ENCODE measurements around the gene KIF26B. TPM values are rescaled to one million over a fixed set of nuclear protein-coding genes. Genes with fewer than 3 reads are reported as not detected.
"Not testable (repeated sequence)": the region's sequence is repeated elsewhere in the genome, so short reads cannot be mapped to it uniquely, and the experiment has no call there.

KIF26B gene
- total RNA-seq, 4 donors from 2014 or later = 0.20 to 0.79 (median 0.41) TPM; not detected in 1

GRCh38 chr1:245663841-245664240 is 509.1 kb downstream of the KIF26B start:
- in situ Hi-C loops (cut with MboI; ENCODE audit: low pct_ligation_motif_present in 1 of 4, low pct_unique_long_range_greater_than_20kb in 1 of 4, low sequenced_read_pairs in 3 of 4) (no loop called here), intact Hi-C loops (cut with DNase I; ENCODE audit: low total_unique reads) (no loop called here)
- TF ChIP-seq EP300 (IDR thresholded peaks at IDR 0.05; ENCODE audit: low read depth) (no peak), POLR2A (IDR thresholded peaks at IDR 0.05) (no peak), POLR2AphosphoS5 (IDR thresholded peaks at IDR 0.05) (no peak), CTCF (IDR thresholded peaks at IDR 0.05) (no peak)
- no peaks in the 10 kb centered on the region for H3K27me3 ChIP-seq
- no peak overlapping the region for H3K4me3 ChIP-seq
- DNase-seq = no peak
- H3K4me1 ChIP-seq = no peaks in the 10 kb centered on the region
- 81 to 96% methylated on average over 5 to 8 of the region's 8 CpGs for WGBS, 2 donors (ENCODE audit: low coverage in 1 of 2)
- no peak overlapping the region for H3K27ac ChIP-seq
- no peaks in the 10 kb centered on the region for H3K36me3 ChIP-seq
- no peaks in the 10 kb centered on the region for H3K9me3 ChIP-seq

DNA sequence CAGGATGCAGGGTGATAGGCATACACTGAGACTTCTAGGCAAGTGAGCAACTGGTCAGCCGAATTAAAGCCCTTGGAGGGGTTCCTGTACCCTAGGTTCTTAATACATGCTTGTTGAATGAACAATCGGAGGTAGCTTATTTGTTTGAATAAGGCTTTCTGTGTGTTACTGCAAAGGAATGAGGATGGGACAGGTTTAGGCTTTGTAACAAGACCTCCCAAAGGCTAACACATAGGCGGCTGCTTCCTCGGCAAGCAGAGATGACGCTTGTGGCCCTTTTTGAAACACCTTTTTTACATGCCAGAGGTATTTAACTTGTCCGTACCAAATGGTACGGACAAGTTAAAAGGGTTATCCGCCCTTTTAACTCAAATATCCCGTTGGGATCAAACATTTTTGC is 511.6 kb downstream of the KIF26B start:
- H3K27me3 ChIP-seq = no peaks in the 10 kb centered on the region
- WGBS, 2 donors (ENCODE audit: low coverage in 1 of 2) = 75 to 92% methylated on average over 2 to 9 of the region's 9 CpGs
- intact Hi-C loops (cut with DNase I; ENCODE audit: low total_unique reads) = no loop called here
- TF ChIP-seq POLR2AphosphoS5 (IDR thresholded peaks at IDR 0.05) (no peak), POLR2A (IDR thresholded peaks at IDR 0.05) (no peak), CTCF (IDR thresholded peaks at IDR 0.05) (no peak), EP300 (IDR thresholded peaks at IDR 0.05; ENCODE audit: low read depth) (no peak)
- H3K27ac ChIP-seq = no peak overlapping the region
- H3K36me3 ChIP-seq = no peaks in the 10 kb centered on the region
- no peaks in the 10 kb centered on the region for H3K4me1 ChIP-seq
- in situ Hi-C loops (cut with MboI; ENCODE audit: low pct_ligation_motif_present in 1 of 4, low pct_unique_long_range_greater_than_20kb in 1 of 4, low sequenced_read_pairs in 3 of 4) = no loop called here
- H3K9me3 ChIP-seq = no peaks in the 10 kb centered on the region
- no peak for DNase-seq
- H3K4me3 ChIP-seq = no peak overlapping the region

DNA sequence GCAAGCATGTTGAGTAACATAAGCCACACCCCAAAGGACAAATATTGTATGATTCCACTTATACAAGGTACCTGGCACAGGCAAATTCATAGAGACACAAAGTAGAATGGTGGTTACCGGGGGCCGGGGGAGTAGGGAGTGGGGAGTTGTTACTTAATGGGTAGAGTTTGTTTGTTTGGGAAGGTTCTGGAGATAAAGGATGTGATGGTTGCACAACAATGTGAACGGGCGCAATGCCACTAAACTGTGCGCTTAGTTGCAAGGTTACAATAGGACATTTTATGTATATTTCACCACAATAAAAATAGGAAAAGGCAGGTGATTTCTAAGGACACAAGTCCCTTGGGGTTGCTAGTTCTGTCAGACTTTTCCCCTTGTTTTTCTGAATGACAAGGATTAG is 516.6 kb downstream of the KIF26B start:
- no peaks in the 10 kb centered on the region for H3K27me3 ChIP-seq
- no peak overlapping the region for H3K27ac ChIP-seq
- no peak overlapping the region for H3K4me3 ChIP-seq
- in situ Hi-C loops (cut with MboI; ENCODE audit: low pct_ligation_motif_present in 1 of 4, low pct_unique_long_range_greater_than_20kb in 1 of 4, low sequenced_read_pairs in 3 of 4) (loop anchor here in 1 of 4 donors (10.0 kb wide), 1 partner anchor 57 kb away; no protein-coding TSS in a partner anchor), intact Hi-C loops (cut with DNase I; ENCODE audit: low total_unique reads) (no loop called here)
- no peaks in the 10 kb centered on the region for H3K36me3 ChIP-seq
- 94 to 97% methylated on average over 5 of the region's 5 CpGs for WGBS, 2 donors (ENCODE audit: low coverage in 1 of 2)
- H3K4me1 ChIP-seq = no peaks in the 10 kb centered on the region
- TF ChIP-seq POLR2A (IDR thresholded peaks at IDR 0.05) (no peak), EP300 (IDR thresholded peaks at IDR 0.05; ENCODE audit: low read depth) (no peak), POLR2AphosphoS5 (IDR thresholded peaks at IDR 0.05) (no peak), CTCF (IDR thresholded peaks at IDR 0.05) (no peak)
- DNase-seq = no peak
- H3K9me3 ChIP-seq = no peaks in the 10 kb centered on the region

- no peaks in the 10 kb centered on the region for H3K4me1 ChIP-seq
- H3K27me3 ChIP-seq = no peaks in the 10 kb centered on the region
- TF ChIP-seq CTCF (IDR thresholded peaks at IDR 0.05) (no peak), EP300 (IDR thresholded peaks at IDR 0.05; ENCODE audit: low read depth) (no peak), POLR2A (IDR thresholded peaks at IDR 0.05) (no peak), POLR2AphosphoS5 (IDR thresholded peaks at IDR 0.05) (no peak)
- WGBS, 2 donors (ENCODE audit: low coverage in 1 of 2) = 91 to 100% methylated on average over 4 to 18 of the region's 18 CpGs
- intact Hi-C loops (cut with DNase I; ENCODE audit: low total_unique reads) = no loop called here
- no peaks in the 10 kb centered on the region for H3K36me3 ChIP-seq
- H3K9me3 ChIP-seq = no peaks in the 10 kb centered on the region
- no peak for DNase-seq
- in situ Hi-C loops (cut with MboI; ENCODE audit: low pct_ligation_motif_present in 1 of 4, low pct_unique_long_range_greater_than_20kb in 1 of 4, low sequenced_read_pairs in 3 of 4) = loop anchor here in 1 of 4 donors (10.0 kb wide), 1 partner anchor 57 kb away; no protein-coding TSS in a partner anchor
- no peak overlapping the region for H3K4me3 ChIP-seq
- H3K27ac ChIP-seq = no peak overlapping the region
Measured at GRCh38 chr1:245671966-245672767, 517.4 kb downstream of the KIF26B start.

DNA sequence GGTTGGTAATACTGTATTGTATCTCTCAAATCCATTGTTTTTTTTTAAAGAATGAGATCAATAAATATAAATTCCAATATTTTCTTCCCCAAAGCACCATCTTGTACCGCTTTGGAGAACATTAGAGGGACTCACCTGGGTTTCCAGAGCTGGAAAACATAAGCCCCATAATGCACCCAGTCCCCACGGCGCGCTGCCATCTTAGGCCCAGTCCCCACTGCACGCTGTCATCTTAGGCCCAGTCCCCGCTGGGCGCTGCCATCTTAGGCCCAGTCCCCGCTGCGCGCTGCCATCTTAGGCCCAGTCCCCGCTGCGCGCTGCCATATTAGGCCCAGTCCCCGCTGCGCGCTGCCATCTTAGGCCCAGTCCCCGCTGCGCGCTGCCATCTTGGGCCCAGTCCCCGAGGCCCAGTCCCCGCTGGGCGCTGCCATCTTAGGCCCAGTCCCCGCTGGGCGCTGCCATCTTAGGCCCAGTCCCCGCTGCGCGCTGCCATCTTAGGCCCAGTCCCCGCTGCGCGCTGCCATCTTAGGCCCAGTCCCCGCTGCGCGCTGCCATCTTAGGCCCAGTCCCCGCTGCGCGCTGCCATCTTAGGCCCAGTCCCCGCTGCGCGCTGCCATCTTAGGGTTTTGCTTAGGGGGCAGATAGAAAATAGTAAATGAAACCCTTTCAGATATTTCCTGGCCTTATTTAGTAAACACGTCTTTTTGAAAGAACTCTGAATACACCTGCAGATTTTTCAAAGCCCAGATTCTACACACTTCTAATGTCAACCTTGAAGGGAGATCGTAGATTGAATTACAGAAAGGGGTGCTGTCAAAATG is 518.3 kb downstream of the KIF26B start:
- H3K4me1 ChIP-seq; intact Hi-C loops (cut with DNase I; ENCODE audit: low total_unique reads); H3K27me3 ChIP-seq; DNase-seq; H3K4me3 ChIP-seq; H3K9me3 ChIP-seq; H3K36me3 ChIP-seq; H3K27ac ChIP-seq: not testable (repeated sequence)
- WGBS, 2 donors (ENCODE audit: low coverage in 1 of 2) = 93 to 100% methylated on average over 4 to 15 of the region's 41 CpGs
- in situ Hi-C loops (cut with MboI; ENCODE audit: low pct_ligation_motif_present in 1 of 4, low pct_unique_long_range_greater_than_20kb in 1 of 4, low sequenced_read_pairs in 3 of 4) = loop anchor here in 1 of 4 donors (10.0 kb wide), 1 partner anchor 58 kb away; no protein-coding TSS in a partner anchor

All from transverse colon (tissue), 4 donors.